ENCODE measurements around the gene RNASEH2A.

The RNASEH2A gene

GRCh38 chr19:12859546-12859945 lies 53.2 kb downstream of the RNASEH2A start:
- DNase-seq (ENCODE audit: low spot score) = no peak

Data from D341Med (cell line).